Activated CD8-positive, alpha-beta memory T cell treated with anti-CD3 and anti-CD28 coated beads, Interleukin-2, amount 50 U/mL, for 4 hours (primary cell): ENCODE measurements around the gene UBE2J2.

Experiments used
- DNase-seq: peaks from one replicate; pipeline ENCODE4 v3.0.0-alpha.2; 2020

Gene UBE2J2

DNA sequence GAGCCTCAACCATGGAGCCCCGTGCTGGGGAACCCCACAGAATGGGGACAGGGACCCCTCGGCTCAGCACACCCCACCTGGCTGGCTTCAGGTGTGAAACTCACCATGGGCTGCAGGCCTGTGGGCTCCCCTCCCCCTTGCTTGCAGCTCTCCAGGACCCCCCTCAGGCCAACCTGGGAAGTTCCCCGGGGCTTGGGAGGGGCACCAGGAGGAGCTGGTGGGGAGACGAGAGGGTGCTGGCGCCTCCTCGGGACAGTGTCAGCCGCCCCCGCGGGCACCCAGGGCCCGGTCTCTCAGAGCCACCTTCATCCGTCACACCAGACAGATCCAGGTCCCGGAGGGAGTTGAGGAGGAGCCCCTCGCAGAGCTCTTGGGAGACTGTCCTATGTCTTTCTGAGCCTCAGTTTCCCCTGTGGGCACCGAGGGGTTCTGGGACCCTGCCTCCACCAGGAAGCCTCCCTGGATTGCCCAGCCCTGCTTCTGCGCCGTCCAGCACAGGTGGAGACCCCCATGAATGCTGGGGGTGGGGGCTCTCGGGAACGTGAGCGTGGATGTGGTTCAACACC, 66.6 kb downstream of the UBE2J2 start:
- DNase-seq, result peak; percentile 38

DNA sequence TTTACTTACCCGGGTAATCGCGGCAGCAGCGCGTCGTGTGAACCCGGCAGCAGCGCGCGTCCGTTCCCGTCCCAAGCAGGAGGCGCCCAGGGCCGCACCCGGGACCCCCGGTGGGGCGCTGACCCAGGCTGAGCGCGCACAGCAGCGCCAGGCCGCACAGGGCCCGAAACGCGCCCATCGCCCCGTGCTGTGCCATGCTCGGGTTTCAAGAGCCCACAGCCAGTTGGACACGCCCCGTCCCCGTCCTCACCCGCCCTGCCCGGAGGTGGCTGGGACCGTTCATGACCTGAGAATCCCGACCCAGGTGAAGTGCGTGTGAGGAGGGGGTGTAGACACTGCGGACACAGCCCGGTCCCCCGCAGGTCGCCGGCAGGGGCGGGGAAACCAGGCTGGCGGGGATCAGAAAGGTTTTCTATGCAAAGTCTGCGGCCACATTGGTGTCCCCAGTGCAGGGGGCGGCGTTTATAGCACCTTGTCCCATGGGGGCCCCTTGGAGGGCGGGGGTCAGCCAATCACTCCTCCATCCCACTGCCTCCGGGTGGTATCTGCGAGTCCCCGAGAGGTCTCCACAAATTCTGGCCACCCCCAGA, 67.2 kb downstream of the UBE2J2 start, which contains the start of gene TNFRSF18:
TSS of gene TNFRSF18 (minus strand) at position 217 of the 590 bp plus-strand sequence. CDS start at position 196, 21 bp downstream.
- peak; percentile 56 for DNase-seq

DNA sequence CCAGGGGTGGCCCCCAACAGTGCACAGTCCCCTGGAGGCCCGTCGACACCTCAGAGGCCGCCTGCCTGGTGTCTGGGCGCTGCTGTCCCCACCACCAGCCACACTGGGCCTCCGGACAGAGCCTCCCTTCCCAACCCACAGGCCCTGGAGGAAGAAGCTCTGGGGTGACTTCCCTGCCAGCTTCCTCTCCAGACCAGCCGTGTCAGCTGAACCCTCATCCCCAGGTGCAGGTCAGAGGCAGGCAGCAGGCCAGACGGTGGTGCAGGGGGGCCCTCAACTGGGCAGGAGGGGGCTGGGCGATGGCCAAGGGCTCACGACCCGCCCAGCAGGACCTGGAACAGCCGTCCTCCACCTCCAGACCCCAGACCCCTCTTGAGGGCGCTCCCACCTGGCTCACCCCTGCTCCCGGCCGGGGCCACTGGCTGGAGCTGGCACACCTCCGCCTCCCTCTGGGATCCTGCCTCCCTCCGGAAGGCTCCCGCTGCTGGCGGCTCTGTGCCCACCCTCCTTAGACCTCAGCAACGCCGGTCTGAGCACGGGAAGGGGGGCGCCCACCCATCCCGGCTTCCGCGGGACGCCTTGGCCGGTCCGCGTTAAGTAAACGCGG, 67.8 kb downstream of the UBE2J2 start:
- DNase-seq, result peak; percentile 26

DNA sequence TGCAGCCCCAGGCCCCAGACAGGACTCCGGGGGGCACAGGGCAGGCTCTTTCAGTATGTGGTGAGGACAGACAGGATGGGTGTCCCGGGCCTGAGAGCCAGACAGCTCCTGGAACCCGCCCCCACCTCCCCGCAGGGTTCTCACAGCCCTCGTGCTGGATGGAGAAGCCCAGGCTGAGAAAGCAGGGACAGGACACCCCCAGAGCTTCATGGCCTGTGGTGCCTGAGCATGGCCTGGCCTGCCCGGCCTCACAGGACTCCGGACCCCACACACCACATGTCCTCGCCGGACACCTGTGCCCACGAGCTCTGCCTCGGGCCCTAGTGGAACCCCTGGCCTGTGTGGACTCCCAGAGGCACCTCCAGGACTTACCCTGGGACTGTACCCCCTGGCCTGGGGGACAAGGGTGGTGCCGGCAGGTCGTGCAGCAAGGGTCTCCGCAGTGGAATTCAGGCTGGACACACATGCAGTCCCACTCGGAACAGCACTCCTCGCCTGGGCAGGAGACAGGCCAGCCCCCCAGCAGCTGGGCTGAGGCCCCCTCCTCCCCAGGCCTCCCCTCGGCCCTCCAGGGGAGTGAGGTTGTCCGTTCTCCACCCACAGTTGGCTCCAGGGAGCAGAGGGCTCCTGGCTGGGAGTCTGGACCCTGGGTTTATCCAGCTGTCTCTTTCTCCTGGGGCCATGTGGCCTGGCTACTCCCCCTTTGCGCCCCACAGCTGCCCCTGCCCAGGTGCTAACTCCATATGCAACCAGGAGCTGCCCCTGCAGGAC, 68.5 kb downstream of the UBE2J2 start:
- DNase-seq, result peak; percentile 24

GRCh38 chr1:1204425-1204920, 69.2 kb downstream of the UBE2J2 start:
- peak; percentile 15 for DNase-seq
